ENCODE results near the gene MARCHF7. TPM values are rescaled to one million over a fixed set of nuclear protein-coding genes. Genes with fewer than 3 reads are reported as not detected.
"Not testable (repeated sequence)": the region's sequence is repeated elsewhere in the genome, so short reads cannot be mapped to it uniquely, and the experiment has no call there.

MARCHF7 gene
- 10 to 100 TPM; 69.8 to 72.8 TPM for total RNA-seq

GRCh38 chr2:159712143-159712928 is at the start of gene MARCHF7:
TSS of gene MARCHF7 (plus strand) at chr2:159712506. CDS start at chr2:159729023, 16,517 bp downstream.
- ChIA-PET CTCF (interaction anchor here (0.6 to 1.6 kb wide), 6 partner anchors 13 to 818 kb away, joined by 3 to 7 read pairs (median 3); no protein-coding TSS in a partner anchor), POLR2A (interaction anchor here (0.6 to 1.4 kb wide), 7 partner anchors 9 to 876 kb away, joined by 3 to 8 read pairs (median 4); no protein-coding TSS in a partner anchor)

- POLR2A ChIA-PET, CTCF ChIA-PET: not testable (repeated sequence)
These were observed 44.9 kb upstream of the MARCHF7 start for GRCh38 chr2:159667423-159667822.

GRCh38 chr2:159671047-159671446 is 41.3 kb upstream of the MARCHF7 start:
- POLR2A ChIA-PET = no interaction called here
- CTCF ChIA-PET = no interaction called here

- ChIA-PET CTCF (no interaction called here), POLR2A (interaction anchor here (0.6 kb wide), 1 partner anchor 78 kb away, joined by 4 read pairs; no protein-coding TSS in a partner anchor)
These were observed 34.7 kb upstream of the MARCHF7 start for GRCh38 chr2:159677654-159678053.

GRCh38 chr2:159680692-159681091 is 31.6 kb upstream of the MARCHF7 start:
- ChIA-PET CTCF (no interaction called here), POLR2A (interaction anchor here (0.5 kb wide), 1 partner anchor 753 kb away, joined by 3 read pairs; no protein-coding TSS in a partner anchor)

GRCh38 chr2:159683817-159684216 is 28.5 kb upstream of the MARCHF7 start:
- ChIA-PET POLR2A (no interaction called here), CTCF (no interaction called here)

- ChIA-PET POLR2A (no interaction called here), CTCF (no interaction called here)
These were observed 27.5 kb upstream of the MARCHF7 start for GRCh38 chr2:159684796-159685195.

GRCh38 chr2:159694500-159695040 is 17.7 kb upstream of the MARCHF7 start:
- POLR2A ChIA-PET = no interaction called here
- CTCF ChIA-PET = no interaction called here

GRCh38 chr2:159695795-159696448 is 16.4 kb upstream of the MARCHF7 start:
- CTCF ChIA-PET = no interaction called here

GRCh38 chr2:159703491-159703890 is 8.8 kb upstream of the MARCHF7 start:
- ChIA-PET CTCF (no interaction called here), POLR2A (no interaction called here)

More at GRCh38 chr2:159695795-159696448, 16.4 kb upstream of the MARCHF7 start:
- POLR2A ChIA-PET = no interaction called here

GRCh38 chr2:159706385-159706980 is 5.8 kb upstream of the MARCHF7 start:
- POLR2A ChIA-PET = no interaction called here
- CTCF ChIA-PET = no interaction called here

- POLR2A ChIA-PET = no interaction called here
- CTCF ChIA-PET = no interaction called here
These were observed 4.1 kb upstream of the MARCHF7 start for GRCh38 chr2:159708066-159708760.

GRCh38 chr2:159710601-159711180 is 1.6 kb upstream of the MARCHF7 start:
- POLR2A ChIA-PET = no interaction called here
- CTCF ChIA-PET = no interaction called here

GRCh38 chr2:159711562-159712142 is 654 bp upstream of the MARCHF7 start:
- POLR2A ChIA-PET = interaction anchor here (0.6 to 1.4 kb wide), 7 partner anchors 10 to 875 kb away, joined by 3 to 8 read pairs (median 4); no protein-coding TSS in a partner anchor
- CTCF ChIA-PET = interaction anchor here (0.6 to 1.6 kb wide), 6 partner anchors 14 to 817 kb away, joined by 3 to 7 read pairs (median 3); no protein-coding TSS in a partner anchor

GRCh38 chr2:159712929-159713420 is 669 bp downstream of the MARCHF7 start:
- POLR2A ChIA-PET = interaction anchor here (1.4 kb wide), 1 partner anchor 43 kb away, joined by 7 read pairs; no protein-coding TSS in a partner anchor
- CTCF ChIA-PET = interaction anchor here (1.2 to 1.6 kb wide), 4 partner anchors 12 to 197 kb away, joined by 3 to 7 read pairs (median 4); no protein-coding TSS in a partner anchor

GRCh38 chr2:159713631-159714246 is 1.4 kb downstream of the MARCHF7 start:
- CTCF ChIA-PET = no interaction called here
- POLR2A ChIA-PET = no interaction called here

- POLR2A ChIA-PET = no interaction called here
- CTCF ChIA-PET = no interaction called here
These were observed 2.1 kb downstream of the MARCHF7 start for GRCh38 chr2:159714247-159714930.

GRCh38 chr2:159715451-159715850 is 3.1 kb downstream of the MARCHF7 start:
- POLR2A ChIA-PET = interaction anchor here (0.7 kb wide), 1 partner anchor 70 kb away, joined by 3 read pairs; no protein-coding TSS in a partner anchor
- CTCF ChIA-PET = no interaction called here
